ENCODE results near the gene CCDC106.

Gene CCDC106

DNA sequence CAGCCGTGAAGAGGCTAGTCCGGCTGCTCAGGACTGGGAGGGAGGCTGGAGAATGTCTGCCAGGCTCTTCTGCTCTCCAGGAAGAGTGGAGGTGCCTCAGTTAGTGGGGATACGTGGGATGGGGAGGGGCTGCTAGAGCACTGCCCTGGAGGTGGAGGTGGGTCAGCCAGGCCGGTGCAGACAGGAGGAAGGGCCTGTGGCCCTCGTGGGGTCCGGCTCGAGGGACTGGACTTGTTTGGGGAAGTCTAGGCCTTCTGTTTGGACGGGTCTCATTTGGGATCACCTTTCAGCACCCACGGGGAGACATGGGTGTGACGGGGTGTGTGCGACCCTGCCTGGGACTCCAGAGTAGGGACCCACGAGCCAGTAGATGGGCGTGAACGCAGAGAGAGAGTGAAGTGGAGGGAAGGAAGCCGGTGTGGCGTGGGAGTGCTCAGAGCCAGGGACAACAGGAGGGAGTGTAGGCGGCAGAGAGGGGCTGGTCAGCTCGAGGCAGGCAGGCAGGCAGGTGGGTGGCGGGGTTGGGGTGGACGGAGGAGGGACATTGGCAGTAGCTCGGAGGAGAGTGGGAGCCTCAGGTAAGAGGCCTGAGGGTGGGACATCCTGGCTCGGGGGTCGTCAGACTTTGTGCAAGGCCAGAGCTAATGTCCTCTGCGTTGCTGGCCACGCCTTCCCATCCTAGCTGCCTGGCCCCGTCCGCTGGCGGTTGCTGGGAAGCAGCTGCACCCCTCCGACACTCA is 38.5 kb downstream of the CCDC106 start:
- no peak for DNase-seq

DNA sequence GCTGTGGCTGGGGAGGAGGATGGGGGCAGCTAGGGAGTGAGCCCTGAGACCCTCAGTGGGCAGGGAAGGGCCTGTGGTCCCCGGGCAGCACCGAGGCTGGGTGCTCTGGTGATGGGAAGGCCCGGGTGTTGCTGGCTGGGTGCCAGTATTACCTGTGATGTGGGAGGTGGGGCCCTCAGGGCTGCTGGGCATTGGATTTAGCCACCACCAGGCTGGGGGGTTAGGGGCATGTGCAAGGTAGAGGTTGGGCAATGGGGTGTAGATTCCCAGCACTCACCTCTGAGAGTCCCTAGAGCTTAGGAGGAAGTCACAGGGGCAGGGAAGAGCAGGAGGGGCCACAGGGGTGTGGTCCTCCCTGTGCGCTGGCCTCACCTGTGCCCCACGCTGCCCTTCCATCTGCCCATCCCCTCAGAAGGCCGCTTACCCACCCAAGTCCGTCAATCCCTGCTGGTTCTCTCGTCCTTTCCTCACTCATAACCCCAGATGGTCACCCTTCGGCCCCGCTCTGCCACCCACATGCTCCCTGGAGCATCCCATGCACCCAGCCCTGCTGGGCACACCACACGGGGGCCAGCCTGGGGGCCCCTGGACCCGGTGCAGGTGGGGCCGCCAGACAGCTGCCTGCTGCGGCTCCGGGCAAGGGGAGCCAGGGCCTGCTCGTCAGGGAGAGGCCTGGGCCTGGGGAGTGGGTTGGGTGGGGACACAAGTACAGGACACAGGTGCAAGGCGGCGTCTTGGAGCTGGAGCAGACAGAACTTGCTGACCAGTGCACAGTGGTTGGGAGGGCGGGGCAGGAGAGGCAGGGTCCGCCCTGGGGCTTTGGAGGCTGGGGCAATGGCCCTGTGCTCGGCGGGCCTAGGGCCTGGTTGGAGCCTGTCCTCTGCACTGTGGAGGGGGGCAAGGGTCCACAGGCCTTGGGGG is 39.5 kb downstream of the CCDC106 start:
- no peak for DNase-seq

DNA sequence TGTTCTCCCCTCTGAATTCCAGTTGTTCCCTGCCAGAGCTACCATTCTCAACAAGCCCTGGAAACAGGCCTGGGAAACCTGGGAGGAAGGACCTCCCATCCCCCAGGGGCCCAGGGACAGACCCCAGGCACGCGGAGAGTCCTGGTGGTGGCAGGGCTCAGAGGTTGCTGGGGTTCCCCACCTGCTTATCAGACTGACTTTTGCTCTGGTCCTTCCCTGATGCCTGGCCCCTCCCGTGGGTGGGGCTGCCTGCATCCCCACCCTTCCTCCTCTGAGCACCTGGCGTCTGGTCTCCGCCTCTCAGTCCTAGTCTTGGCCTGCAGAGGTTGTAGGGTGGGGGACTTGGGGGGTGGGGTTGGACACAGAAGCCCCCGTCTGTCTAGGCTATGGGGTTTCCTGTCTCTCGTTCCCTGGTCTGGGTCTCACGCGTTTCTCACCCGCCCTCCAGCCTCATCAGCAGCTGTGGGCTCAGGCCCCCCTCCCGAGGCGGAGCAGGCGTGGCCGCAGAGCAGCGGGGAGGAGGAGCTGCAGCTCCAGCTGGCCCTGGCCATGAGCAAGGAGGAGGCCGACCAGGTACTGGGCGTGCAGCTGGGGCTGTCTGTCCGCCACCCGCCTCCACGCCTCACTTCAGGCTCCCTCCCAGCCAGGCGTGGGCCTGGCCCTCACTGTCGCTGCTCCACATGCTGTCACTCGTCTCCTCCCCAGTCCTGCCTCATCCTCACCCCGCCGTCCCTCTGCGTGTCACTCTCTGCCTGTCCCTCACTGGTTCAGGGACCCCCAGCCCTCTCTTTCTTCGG is 40.6 kb downstream of the CCDC106 start:
- DNase-seq = no peak

DNA sequence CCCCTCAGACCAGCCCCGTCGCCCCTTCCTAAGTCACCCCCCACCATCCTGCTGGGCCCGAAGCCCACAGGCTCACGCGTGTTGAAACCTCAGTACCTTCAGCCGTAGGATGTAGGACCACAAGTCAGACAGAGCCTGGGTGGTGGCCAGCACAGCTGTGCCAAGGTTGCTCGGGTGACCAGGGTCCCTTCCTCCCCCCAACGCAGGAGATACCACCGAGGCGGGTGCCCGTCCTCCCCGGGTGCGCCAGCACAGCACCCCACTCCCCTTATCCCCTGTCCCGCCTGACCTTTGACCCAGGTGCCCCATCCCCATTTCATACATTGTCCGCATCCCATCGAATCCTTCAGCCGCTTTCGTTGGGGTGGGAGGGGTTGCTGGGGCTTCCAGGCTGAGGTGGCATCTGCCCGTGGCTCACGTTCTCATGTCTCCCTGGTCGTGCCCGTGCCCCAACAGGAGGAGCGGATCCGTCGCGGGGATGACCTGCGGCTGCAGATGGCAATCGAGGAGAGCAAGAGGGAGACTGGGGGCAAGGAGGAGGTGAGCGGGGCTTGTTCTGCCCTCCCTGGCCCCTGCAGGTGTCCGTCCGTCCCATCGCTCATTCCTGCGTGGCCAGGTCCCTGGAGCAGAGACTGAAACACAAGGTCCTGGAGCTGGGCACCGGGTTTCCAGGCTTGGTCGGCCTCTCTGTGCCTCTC is 41.5 kb downstream of the CCDC106 start:
- DNase-seq = no peak

DNA sequence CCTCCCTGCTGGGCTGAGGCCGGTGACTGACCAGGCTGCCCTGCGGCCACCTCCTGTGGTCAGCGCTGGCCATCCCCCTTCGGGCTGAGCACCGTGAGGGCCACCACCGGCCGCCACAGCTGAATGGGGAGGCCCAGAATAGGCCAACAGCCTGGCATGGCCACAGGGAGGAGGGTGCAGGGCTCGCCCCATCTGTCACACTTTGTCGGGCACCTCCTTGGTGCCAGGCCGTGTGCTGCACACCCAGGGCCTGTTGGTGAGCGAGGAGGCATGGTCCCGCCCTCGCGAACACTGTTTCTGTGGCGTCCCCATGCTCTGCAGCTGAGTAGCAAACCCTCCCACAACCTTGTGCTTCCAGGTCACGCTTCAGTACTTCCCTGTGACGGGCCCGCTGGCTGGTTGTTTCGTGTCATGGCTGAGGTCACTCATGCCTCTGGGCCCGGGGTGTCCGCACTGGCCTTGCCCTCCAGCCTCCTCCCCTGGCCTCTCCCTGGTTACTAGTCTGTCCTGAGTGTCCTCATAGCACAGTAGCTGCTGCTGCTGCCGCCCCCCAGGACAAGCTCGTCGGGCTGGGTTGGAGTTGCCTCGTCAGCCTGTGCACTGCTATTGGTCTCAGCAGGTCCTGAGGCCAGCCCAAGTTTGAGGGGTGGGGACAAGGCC is 42.2 kb downstream of the CCDC106 start:
- no peak for DNase-seq

DNA sequence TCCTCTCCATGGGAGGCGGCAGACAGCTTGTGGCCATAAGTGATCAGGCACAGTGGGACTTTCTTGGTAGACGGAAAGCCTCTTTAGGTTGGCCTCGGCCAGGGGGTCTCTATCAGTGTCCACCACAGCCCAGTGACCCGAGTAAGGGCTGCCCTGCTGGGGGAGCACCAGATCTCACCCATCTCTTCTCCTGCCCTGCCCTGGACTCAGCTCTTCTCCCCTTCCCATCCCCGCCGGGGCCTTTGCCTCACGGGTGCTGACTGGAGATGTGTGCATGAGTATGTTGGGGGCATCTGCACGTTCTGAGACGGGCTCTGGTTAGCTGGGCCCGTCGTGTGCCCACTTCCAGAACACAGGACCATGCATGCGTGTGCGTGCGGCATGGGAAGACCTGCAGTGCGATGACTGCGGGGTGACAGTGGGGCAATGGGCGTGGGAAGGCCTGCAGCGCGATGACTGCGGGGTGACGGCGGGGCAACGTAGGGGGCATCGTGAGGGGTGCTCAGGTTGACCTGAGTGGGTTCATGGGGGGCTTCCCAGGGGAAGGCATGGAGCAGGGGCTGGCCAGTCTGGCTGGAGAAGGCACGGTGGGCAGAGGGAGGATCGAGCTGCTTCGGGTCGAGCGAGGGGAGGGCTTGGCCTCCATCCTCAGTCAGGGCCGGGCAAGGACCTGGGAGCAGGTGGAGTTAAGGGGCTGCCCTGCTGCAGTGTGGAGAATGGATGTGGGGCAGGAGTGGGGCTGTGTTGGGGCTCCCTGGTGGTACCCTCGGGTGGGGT is 42.9 kb downstream of the CCDC106 start:
- no peak for DNase-seq

DNA sequence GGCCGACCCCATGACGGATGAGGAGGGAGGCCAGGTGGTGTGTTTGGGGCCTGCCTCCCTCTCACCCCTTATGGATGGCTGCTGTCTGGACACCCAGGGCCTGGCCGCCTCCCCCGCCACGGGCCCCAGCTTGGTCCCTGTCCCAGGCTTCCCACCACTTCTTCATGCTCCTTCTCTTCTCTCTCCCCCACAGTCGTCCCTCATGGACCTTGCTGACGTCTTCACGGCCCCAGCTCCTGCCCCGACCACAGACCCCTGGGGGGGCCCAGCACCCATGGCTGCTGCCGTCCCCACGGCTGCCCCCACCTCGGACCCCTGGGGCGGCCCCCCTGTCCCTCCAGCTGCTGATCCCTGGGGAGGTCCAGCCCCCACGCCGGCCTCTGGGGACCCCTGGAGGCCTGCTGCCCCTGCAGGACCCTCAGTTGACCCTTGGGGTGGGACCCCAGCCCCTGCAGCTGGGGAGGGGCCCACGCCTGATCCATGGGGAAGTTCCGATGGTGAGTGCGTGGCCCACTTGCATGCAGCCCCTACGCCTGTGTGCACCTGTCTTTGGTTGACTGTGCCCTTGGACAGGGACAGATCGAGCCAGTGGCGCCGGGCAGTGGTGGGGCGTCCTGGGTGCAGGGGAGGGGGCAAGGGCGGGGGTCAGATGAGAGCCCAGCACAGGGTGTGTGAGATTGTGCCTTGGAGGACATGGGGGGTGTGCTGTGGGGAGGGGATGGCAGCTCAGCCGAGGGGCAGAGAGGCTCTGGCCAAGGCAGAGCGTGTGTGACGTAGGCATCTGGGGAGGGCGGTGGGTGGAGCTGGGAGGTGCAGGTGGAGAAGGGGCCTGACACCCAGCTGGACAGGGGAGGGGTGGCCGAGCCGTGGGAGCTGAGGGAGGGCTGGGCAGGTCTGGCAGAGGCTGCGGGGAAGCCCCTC is 43.8 kb downstream of the CCDC106 start:
- DNase-seq = no peak

DNA sequence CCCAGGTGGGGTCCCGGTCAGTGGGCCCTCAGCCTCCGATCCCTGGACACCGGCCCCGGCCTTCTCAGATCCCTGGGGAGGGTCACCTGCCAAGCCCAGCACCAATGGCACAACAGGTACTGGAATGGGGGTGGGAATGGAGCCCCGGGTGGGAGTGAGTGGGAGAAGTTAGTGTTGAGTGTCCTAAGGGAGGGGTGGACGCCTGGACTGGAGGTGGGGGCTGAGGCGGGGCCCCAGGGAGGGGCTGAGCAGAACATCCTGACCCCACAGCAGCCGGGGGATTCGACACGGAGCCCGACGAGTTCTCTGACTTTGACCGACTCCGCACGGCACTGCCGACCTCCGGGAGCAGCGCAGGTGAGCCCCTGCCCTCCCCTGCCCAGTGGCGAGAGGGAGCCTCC is 44.7 kb downstream of the CCDC106 start:
- DNase-seq = no peak

DNA sequence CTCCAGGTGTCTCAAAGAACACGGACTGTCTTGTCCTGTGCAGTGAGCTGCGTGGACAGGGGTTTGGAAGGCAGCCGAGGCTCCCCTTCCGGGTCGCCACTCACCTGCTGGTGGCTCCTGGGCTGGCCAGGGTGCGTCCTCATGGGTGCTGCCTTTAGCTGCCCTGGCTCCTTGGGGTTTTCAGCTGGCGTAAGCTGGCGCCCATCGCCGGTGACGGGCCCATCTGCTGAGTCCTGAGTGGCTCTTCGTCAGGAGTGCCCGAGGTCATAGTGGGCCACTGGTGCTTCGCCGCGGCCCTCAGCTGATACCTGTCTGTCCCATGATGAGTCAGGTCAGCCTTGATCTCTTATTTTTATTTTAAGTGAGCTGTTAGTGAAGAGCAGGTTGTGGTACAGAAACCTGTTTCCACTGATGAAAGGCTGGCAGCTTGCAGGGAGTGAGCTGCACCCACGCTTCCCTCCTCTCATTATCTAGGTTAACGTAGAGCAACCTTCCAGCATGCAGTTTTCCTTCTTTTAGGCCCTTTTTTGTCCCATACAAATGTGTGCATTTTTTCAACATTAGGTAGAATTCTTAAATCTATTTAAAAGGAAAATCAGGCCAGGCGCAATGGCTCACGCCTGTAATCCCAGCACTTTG is 45.4 kb downstream of the CCDC106 start:
- no peak for DNase-seq

DNA sequence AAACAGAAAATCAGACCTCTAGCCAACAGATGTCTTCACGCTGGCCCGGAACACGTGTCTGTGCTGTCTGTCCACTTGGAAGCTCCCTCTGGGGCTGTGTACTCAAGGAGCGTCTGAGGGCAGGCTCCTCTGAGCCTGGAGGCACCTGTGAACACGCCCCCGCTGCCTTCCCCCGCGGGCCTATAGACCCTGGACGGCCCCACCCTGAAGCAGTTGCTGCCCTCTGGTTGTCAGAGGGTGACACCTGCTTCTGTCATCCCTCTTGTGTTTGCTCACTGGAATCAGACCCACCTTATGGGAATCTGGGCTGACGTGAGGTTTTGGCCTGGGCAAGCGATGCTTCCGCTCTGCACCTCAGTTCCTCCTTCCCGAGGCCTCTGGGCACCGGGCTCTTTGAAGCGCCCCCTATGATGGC is 46.2 kb downstream of the CCDC106 start:
- no peak for DNase-seq

DNA sequence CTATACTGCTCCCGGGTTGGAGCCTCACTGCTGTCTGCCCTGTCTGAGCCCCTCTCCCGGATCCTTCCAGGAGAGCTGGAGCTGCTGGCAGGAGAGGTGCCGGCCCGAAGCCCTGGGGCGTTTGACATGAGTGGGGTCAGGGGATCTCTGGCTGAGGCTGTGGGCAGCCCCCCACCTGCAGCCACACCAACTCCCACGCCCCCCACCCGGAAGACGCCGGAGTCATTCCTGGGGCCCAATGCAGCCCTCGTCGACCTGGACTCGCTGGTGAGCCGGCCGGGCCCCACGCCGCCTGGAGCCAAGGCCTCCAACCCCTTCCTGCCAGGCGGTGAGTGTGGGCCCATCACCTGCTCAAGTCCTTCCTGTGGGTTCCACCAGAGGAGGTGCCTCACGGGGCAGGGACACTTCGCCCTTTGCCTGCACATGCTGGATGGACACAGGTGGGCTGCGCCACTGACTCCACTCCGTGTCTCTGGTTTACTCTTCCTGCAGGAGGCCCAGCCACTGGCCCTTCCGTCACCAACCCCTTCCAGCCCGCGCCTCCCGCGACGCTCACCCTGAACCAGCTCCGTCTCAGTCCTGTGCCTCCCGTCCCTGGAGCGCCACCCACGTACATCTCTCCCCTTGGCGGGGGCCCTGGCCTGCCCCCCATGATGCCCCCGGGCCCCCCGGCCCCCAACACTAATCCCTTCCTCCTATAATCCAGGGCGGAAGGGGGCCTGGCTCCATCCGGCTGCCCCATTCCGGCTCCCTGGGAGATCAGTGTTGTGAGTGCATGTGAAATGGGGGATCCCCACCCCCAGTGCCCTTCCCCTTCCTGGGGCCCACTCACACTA is 46.9 kb downstream of the CCDC106 start:
- DNase-seq = no peak

DNA sequence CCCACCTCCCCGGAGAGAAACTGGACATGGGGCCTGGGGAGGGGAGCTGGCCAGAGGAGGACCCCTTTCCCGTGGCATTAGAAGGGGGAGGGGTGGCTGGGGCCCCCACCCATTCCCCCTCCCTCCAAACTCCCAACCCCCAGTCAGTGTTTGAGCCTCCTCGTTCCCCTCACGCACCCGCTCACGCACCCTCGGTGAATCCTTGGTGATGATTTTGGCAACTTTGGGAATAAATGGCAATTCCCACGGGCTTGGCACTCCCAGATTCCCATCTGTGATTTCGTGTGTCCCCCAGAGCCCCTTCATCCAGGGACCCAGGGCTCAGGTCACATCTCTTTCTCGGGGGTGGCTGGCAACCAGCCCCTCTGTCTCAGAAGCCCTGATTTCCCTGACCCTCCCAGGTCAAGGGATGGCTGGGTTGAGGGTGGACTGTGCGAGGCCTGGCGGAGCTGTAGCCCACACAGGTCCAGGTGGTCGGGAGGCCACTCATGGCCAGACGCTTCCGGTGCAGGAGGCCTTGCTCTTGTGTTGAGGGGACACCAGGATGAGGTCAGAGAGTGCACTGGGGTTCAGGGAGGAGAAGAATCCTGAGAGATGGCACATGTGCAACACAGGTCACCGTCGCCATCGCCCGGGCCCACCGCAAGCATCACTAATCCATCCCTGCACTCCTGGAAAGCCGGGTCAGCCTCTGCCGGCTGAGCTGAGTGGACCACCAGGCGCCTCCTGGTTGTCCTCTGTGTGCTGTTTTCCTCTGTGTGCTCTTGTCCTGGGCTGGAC is 47.7 kb downstream of the CCDC106 start:
- DNase-seq = no peak

DNA sequence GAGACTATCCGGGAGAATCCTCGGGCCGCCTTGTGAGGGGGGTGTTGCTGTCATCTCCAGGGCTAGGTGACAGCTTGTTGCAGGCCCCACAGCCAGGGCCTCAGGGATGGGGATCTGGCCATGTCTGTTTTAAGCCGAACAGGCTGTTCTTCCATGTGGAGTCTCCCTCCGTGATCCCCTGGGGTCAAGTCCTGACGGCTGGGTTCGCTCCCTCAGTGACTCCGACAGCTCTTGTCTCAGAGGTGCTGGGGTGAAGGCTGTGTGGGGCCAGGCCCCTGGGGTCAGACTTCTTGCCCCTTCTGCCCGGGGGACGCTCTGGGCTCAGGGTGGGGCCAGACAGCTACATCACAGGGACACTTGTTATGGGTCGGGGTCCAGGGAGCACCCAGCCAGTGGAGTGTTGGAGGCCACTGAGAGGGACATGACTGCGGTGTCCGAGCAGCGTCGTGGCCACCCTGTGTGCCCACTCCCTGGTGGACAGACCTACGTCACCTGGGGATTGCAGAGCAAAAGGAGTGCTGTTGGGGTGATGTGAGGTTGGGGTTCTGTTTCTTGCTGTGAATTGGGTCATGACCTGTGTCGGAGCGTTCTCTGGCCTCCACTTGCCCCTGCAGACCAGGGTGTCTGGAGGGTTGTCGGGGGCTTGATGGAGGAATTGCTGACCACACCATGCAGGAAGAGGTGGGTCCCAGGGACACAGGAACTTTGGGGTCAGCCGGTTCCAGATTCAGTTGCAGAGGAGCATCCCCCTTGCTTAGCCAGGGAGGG is 48.5 kb downstream of the CCDC106 start:
- no peak for DNase-seq

DNA sequence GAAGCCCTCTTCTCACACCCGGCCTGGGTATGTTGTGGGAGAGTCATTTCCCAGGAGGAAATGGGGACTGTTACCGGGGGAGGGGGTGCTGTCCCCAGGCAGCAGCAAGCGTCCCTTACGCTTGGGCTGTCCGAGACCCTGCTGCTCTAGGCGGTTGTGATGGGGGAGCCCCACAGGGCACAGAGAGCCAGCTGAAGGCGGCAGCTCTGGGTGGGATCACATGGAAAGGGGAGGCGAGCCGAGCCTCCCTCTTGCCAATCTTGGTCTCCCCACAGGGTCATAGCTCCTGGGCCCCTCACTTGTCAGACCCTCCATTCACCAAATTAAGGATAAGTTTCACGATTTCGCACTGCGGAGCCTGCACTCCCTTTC is 49.0 kb downstream of the CCDC106 start:
- DNase-seq = no peak

DNA sequence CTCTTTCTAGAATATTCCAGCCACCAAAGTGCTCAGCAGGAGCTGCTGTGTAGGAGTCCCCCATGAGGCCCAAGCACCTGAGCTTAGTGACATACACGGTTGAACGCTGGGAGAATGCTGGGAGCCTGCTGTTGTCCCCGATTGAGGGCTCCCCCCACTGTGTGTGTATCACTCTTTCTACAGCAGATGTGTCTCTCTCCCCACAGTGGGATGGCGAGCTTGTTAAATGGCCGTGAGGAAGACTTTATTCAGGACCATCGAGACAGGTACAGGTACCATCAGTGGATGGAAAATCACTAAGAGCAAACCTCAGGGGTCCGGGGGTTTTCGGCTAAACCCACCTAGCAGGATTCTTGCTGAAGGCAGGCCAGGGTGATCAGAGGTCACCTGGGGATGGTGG is 49.7 kb downstream of the CCDC106 start:
- no peak for DNase-seq

DNA sequence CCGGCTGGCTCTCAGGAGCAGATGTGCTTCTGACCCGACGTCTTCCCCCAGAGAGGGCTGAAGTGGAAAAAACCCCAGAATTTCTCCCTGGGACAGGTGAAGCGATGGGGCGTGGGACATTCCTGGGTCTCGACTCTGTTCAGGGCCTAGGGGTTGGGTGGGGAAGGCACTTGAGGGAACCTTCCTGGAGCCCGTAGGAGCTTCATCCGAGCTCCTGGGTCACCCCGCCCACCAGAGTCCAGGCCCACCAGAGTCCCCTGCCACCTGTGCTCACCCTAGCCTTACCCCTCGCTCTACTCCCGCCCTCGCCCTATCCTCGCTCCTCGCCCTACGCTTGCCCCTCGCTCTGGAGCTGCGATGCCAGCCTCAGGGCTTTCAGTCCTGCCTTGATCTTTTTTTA is 50.2 kb downstream of the CCDC106 start:
- no peak for DNase-seq

DNA sequence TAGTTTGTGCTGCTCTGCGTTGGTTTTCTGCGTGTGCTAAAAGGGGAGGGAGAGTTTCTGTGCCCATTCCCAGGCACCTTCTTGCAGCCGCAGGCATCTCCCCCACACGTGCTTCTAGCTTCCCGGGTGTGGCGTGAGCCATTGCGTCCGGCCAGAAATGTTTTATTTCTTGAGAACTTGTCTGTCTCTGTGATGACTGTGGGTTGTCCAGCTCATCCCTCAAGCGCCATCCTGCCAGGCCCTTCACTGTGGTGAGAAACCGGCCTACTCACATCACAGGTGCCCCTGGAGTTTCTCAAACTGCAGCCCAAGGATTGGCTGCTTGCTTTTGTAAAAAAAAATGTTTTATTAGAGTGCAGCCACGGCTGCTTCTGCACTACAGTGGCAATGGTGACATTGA is 51.2 kb downstream of the CCDC106 start:
- no peak for DNase-seq

Data from NK-92 treated with Interleukin-12 subunit alpha and Interleukin-12 subunit beta, amount 100 ng/mL, for 24 hours (cell line).